ENCODE measurements around the gene LRRTM4. TPM values are rescaled to one million over a fixed set of nuclear protein-coding genes. Genes with fewer than 3 reads are reported as not detected.

The LRRTM4 gene
- total RNA-seq, 4 donors from 2014 or later = not detected

DNA sequence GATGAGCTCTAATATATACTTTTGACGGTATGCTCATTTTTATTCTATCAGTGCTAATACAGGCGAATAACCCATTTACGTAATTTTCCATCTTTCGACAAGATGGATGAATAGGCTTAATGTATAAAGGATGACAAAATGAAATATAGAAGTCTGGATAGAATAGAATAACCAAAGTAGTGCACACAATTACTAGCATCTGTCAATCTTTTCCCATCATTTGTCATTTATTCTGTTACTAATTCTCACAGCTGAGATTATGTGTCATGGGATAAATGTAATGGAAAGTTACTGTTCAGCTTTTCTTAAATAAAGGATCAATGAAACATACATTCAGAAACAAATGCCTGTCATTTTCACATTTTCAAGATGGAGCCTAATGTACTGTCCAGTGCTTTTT, 548.6 kb downstream of the LRRTM4 start:
- H3K4me1 ChIP-seq = no peaks in the 10 kb centered on the region
- no peak overlapping the region for H3K27ac ChIP-seq
- no peak for DNase-seq
- TF ChIP-seq, protein P1, sequence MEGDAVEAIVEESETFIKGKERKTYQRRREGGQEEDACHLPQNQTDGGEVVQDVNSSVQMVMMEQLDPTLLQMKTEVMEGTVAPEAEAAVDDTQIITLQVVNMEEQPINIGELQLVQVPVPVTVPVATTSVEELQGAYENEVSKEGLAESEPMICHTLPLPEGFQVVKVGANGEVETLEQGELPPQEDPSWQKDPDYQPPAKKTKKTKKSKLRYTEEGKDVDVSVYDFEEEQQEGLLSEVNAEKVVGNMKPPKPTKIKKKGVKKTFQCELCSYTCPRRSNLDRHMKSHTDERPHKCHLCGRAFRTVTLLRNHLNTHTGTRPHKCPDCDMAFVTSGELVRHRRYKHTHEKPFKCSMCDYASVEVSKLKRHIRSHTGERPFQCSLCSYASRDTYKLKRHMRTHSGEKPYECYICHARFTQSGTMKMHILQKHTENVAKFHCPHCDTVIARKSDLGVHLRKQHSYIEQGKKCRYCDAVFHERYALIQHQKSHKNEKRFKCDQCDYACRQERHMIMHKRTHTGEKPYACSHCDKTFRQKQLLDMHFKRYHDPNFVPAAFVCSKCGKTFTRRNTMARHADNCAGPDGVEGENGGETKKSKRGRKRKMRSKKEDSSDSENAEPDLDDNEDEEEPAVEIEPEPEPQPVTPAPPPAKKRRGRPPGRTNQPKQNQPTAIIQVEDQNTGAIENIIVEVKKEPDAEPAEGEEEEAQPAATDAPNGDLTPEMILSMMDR (IDR thresholded peaks at IDR 0.05) = no peak
- TF ChIP-seq POLR2A (IDR thresholded peaks at IDR 0.05) = no peak
- no peaks in the 10 kb centered on the region for H3K27me3 ChIP-seq
- H3K4me3 ChIP-seq = no peak overlapping the region
- H3K36me3 ChIP-seq = no peaks in the 10 kb centered on the region
- H3K9me3 ChIP-seq = no peaks in the 10 kb centered on the region

DNA sequence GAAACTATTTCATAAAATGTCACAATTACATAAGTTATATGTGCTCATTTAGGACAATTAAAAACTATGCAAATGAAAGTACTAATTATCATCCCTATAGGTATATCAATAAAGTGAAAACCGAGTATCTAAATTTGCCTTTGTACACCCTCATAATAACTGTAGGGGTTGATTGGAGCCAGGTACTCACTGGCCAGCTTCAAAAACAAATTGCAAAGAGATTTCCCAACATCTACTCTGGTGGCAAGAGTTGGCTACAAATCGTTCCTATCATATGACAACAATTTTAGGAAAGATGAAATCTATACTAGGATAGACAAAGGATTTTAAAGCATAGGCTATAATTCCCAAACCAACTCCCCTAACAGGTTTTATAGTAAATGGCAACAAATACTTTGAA, 556.4 kb downstream of the LRRTM4 start:
- no peaks in the 10 kb centered on the region for H3K9me3 ChIP-seq
- DNase-seq = no peak
- no peak overlapping the region for H3K27ac ChIP-seq
- H3K27me3 ChIP-seq = no peaks in the 10 kb centered on the region
- H3K36me3 ChIP-seq = no peaks in the 10 kb centered on the region
- H3K4me3 ChIP-seq = no peak overlapping the region
- H3K4me1 ChIP-seq = no peaks in the 10 kb centered on the region
- TF ChIP-seq POLR2A (IDR thresholded peaks at IDR 0.05) = no peak
- TF ChIP-seq, protein P1 (IDR thresholded peaks at IDR 0.05) = no peak

DNA sequence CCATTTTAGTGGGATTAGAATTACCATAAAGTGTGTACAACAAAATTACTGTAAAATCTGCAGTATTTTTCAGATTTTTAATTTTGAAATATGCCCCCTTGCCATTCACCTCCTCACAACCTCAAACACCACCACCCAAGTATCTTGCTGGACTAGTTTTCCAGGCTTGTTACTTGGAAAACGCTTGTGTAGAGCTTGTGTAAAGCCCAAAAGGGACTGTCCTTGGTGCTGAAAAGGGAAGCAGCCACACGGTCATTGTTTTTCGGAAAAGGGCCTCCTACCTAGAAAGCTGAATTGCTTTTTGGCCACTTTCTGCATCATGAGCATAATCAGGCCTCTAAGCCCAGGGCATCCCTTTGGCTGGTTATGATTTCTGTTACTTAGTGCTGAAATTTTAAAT, 563.4 kb downstream of the LRRTM4 start:
- Histone ChIP-seq H3K36me3 (no peaks in the 10 kb centered on the region), H3K27ac (no peak overlapping the region), H3K4me1 (no peaks in the 10 kb centered on the region), H3K27me3 (no peaks in the 10 kb centered on the region), H3K9me3 (no peaks in the 10 kb centered on the region), H3K4me3 (no peak overlapping the region)
- TF ChIP-seq, protein P1 (IDR thresholded peaks at IDR 0.05) = no peak
- TF ChIP-seq POLR2A (IDR thresholded peaks at IDR 0.05) = no peak
- DNase-seq = no peak

DNA sequence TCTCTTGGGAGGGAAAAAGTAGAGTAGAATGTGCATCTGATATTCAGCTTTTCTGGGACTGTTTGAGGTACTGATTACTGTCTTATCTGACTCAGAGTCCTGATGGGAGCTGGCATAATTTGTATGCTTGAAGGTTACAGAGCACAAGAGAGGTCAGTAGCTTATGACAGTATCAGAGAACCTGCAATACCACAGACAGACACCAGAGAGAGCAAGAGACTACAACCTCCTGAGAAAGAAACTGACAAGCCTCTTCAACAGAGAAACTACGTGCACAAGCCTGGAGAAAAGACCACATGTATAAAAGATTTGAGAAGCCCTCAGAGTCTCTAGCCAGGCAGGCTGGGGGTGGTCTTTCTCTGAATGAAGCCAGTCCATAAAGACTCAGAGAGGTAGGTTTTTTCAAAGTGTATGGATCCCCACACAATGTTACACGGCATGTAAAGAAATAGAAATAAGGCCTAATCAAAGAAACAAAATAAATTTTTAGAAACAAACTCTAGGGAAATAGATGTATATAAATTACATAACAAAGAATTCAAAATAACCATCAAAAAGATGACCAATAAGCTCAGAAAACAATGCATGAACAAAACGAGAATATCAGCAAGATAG, 568.3 kb downstream of the LRRTM4 start:
- Histone ChIP-seq H3K27me3 (no peaks in the 10 kb centered on the region), H3K4me1 (no peaks in the 10 kb centered on the region), H3K4me3 (no peak overlapping the region), H3K27ac (no peak overlapping the region), H3K36me3 (no peaks in the 10 kb centered on the region), H3K9me3 (no peaks in the 10 kb centered on the region)
- no peak for TF ChIP-seq POLR2A (IDR thresholded peaks at IDR 0.05)
- TF ChIP-seq, protein P1 (IDR thresholded peaks at IDR 0.05) = peak in 4 of 6 experiments; percentile 33 to 71 (median 62)
- peak in 1 of 3 donors; percentile 45 for DNase-seq

DNA sequence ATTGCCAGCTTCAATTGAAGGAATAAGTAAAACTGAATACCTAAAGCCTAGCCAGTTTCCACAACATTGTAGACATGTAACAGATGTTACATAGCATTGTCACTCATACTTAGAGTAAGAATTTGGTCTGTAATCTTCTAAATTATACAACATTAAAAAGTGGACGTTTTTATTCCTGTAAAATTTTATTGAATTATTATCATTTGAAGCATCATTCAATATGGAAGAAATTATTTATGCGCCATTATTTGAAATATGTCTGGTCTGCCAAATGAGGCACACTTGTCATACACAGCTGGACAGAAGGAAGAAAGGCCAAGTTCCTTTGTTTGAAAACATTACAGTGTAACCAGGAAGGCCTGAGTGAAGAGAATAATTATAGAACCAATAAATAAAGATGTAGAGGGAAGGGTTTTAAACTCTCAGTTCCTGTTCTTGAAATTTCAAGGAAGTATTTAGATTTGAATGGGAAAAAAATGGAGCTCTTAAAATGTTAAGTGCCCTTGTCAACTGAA, 575.5 kb downstream of the LRRTM4 start:
- H3K4me1 ChIP-seq = no peaks in the 10 kb centered on the region

More for the DNA sequence above, 575.5 kb downstream of the LRRTM4 start:
- Histone ChIP-seq H3K36me3 (no peaks in the 10 kb centered on the region), H3K27ac (no peak overlapping the region), H3K27me3 (no peaks in the 10 kb centered on the region), H3K4me3 (no peak overlapping the region), H3K9me3 (no peaks in the 10 kb centered on the region)
- no peak for TF ChIP-seq POLR2A (IDR thresholded peaks at IDR 0.05)
- TF ChIP-seq, protein P1 (IDR thresholded peaks at IDR 0.05) = no peak
- DNase-seq = no peak
